PFSK-1 (cell line): ENCODE results near the gene ATP5F1A.

Source experiments
- POLR2AphosphoS5 ChIP-seq: IDR thresholded peaks from 2 replicates; pipeline ENCODE4 v1.6.1; 2012; ENCODE audit warnings: low read depth, mild to moderate bottlenecking, control low read depth, low read length, moderate library complexity
- REST ChIP-seq, 2 experiments: IDR thresholded peaks; 2 replicates each; pipeline versions ENCODE4 v1.6.1 to v1.8.0; 2011 to 2012; ENCODE audit warnings: low read depth in 2 of 2, low read length in 2 of 2, control low read depth in 1 of 2, inconsistent platforms in 1 of 2, mild to moderate bottlenecking in 1 of 2, moderate library complexity in 1 of 2; ENCODE audit not compliant: insufficient read depth in 1 of 2

DNA sequence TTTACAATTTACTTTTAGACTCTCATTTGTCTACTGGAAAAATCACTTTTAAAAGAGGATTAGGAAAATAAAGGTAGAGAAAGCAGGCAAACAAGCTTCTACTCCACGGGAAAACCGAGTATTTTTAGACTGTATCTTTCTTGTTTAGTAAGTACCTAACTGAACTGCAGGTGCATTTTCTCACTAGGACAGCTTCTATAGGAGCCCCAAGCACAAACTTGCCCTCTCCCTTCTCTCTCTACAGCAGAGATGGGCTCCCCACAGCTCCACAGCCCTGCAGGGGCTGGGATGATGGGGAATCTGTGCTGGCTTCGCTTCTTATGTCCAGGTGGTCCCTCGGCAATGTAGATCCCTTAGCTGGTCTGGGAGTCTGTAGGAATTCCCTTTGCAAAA is 42.3 kb downstream of the ATP5F1A start:
- TF ChIP-seq POLR2AphosphoS5 = no peak
- TF ChIP-seq REST (IDR thresholded peaks at IDR 0.05; ENCODE audit: insufficient read depth in 1 of 2, low read depth in 2 of 2, low read length in 2 of 2) = no peak
